ENCODE results near the gene STRN4.

STRN4 gene

GRCh38 chr19:46788262-46788967 is 42.2 kb upstream of the STRN4 start, which contains the start of gene SLC1A5:
TSS of gene SLC1A5 (minus strand) at chr19:46788594. CDS start at chr19:46787965, 629 bp downstream.
- H3K9me3 ChIP-seq (replicated peaks; ENCODE audit: insufficient read depth, low read length) = no peaks in the 10 kb centered on the region
- no peaks in the 10 kb centered on the region for H3K9me2 ChIP-seq (replicated peaks; ENCODE audit: insufficient read depth, low read length)
- peak; percentile 98 for DNase-seq
- peak within 1 kb of the TSS; percentile 47; the same call in 1 of the 2 replicates for H2AFZ ChIP-seq (ENCODE audit: low read length)
- H3K9ac ChIP-seq (ENCODE audit: low read length) = peak within 1 kb of the TSS; percentile 97
- H3K79me2 ChIP-seq (ENCODE audit: low read length) = peaks cover 50% of the 10 kb centered on the region
- H3F3A ChIP-seq (ENCODE audit: insufficient read depth, low read length) = peaks cover 36% of the 10 kb centered on the region
- peak within 1 kb of the TSS; percentile 89 for H3K27ac ChIP-seq (ENCODE audit: low read length)
- no peak for TF ChIP-seq EZH2 (optimal IDR thresholded peaks at IDR 0.05; ENCODE audit: low read depth, low read length)
- TF ChIP-seq, protein P1, sequence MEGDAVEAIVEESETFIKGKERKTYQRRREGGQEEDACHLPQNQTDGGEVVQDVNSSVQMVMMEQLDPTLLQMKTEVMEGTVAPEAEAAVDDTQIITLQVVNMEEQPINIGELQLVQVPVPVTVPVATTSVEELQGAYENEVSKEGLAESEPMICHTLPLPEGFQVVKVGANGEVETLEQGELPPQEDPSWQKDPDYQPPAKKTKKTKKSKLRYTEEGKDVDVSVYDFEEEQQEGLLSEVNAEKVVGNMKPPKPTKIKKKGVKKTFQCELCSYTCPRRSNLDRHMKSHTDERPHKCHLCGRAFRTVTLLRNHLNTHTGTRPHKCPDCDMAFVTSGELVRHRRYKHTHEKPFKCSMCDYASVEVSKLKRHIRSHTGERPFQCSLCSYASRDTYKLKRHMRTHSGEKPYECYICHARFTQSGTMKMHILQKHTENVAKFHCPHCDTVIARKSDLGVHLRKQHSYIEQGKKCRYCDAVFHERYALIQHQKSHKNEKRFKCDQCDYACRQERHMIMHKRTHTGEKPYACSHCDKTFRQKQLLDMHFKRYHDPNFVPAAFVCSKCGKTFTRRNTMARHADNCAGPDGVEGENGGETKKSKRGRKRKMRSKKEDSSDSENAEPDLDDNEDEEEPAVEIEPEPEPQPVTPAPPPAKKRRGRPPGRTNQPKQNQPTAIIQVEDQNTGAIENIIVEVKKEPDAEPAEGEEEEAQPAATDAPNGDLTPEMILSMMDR (IDR thresholded peaks at IDR 0.05; ENCODE audit: low read length) = no peak
- H3K36me3 ChIP-seq (replicated peaks; ENCODE audit: insufficient read depth, low read length) = peaks cover 10% of the 10 kb centered on the region; the same call in 1 of the 2 replicates
- peak within 1 kb of the TSS; percentile 95 for H3K4me3 ChIP-seq (ENCODE audit: low read length)
- peaks cover 11% of the 10 kb centered on the region; the same call in 1 of the 2 replicates for H3K4me1 ChIP-seq (ENCODE audit: low read length)
- H3K27me3 ChIP-seq (replicated peaks; ENCODE audit: insufficient read depth, low read length) = no peaks in the 10 kb centered on the region
- H4K20me1 ChIP-seq (ENCODE audit: insufficient read depth, low read length) = peaks cover 7% of the 10 kb centered on the region; the same call in 1 of the 2 replicates
- peak within 1 kb of the TSS; percentile 87 for H3K4me2 ChIP-seq (ENCODE audit: low read depth, low read length)

GRCh38 chr19:46787331-46788261 is 41.3 kb upstream of the STRN4 start:
- H2AFZ ChIP-seq (ENCODE audit: low read length) = no peak overlapping the region
- H4K20me1 ChIP-seq (ENCODE audit: insufficient read depth, low read length) = peaks cover 11% of the 10 kb centered on the region
- peak overlapping the region; percentile 89 for H3K27ac ChIP-seq (ENCODE audit: low read length)
- peaks cover 11% of the 10 kb centered on the region; the same call in 1 of the 2 replicates for H3K4me1 ChIP-seq (ENCODE audit: low read length)
- no peaks in the 10 kb centered on the region for H3K9me3 ChIP-seq (replicated peaks; ENCODE audit: insufficient read depth, low read length)
- TF ChIP-seq EZH2 (optimal IDR thresholded peaks at IDR 0.05; ENCODE audit: low read depth, low read length) (no peak), EZH2phosphoT487 (IDR thresholded peaks at IDR 0.05; ENCODE audit: low read length) (no peak)
- peaks cover 17% of the 10 kb centered on the region; the same call in 1 of the 2 replicates for H3K36me3 ChIP-seq (replicated peaks; ENCODE audit: insufficient read depth, low read length)
- peak overlapping the region; percentile 87 for H3K4me2 ChIP-seq (ENCODE audit: low read depth, low read length)
- H3K27me3 ChIP-seq (replicated peaks; ENCODE audit: insufficient read depth, low read length) = no peaks in the 10 kb centered on the region
- no peaks in the 10 kb centered on the region for H3K9me2 ChIP-seq (replicated peaks; ENCODE audit: insufficient read depth, low read length)
- H3K79me2 ChIP-seq (ENCODE audit: low read length) = peaks cover 58% of the 10 kb centered on the region
- H3K9ac ChIP-seq (ENCODE audit: low read length) = peak overlapping the region; percentile 97
- H3K4me3 ChIP-seq (ENCODE audit: low read length) = peak overlapping the region; percentile 95
- H3F3A ChIP-seq (ENCODE audit: insufficient read depth, low read length) = peaks cover 36% of the 10 kb centered on the region
- peak; percentile 31 for DNase-seq

GRCh38 chr19:46787040-46787330 is 40.7 kb upstream of the STRN4 start:
- peak overlapping the region; percentile 87; the same call in 1 of the 2 replicates for H3K4me2 ChIP-seq (ENCODE audit: low read depth, low read length)
- H3K9ac ChIP-seq (ENCODE audit: low read length) = peak overlapping the region; percentile 97
- no peaks in the 10 kb centered on the region for H3K9me3 ChIP-seq (replicated peaks; ENCODE audit: insufficient read depth, low read length)
- no peak for DNase-seq
- H3F3A ChIP-seq (ENCODE audit: insufficient read depth, low read length) = peaks cover 36% of the 10 kb centered on the region
- H3K9me2 ChIP-seq (replicated peaks; ENCODE audit: insufficient read depth, low read length) = no peaks in the 10 kb centered on the region
- H4K20me1 ChIP-seq (ENCODE audit: insufficient read depth, low read length) = peaks cover 14% of the 10 kb centered on the region
- H3K79me2 ChIP-seq (ENCODE audit: low read length) = peaks cover 64% of the 10 kb centered on the region
- no peak overlapping the region for H2AFZ ChIP-seq (ENCODE audit: low read length)
- H3K27ac ChIP-seq (ENCODE audit: low read length) = peak overlapping the region; percentile 89
- peak overlapping the region; percentile 95 for H3K4me3 ChIP-seq (ENCODE audit: low read length)
- TF ChIP-seq EZH2 (optimal IDR thresholded peaks at IDR 0.05; ENCODE audit: low read depth, low read length) (no peak), EZH2phosphoT487 (IDR thresholded peaks at IDR 0.05; ENCODE audit: low read length) (no peak)
- TF ChIP-seq, protein P1 (IDR thresholded peaks at IDR 0.05; ENCODE audit: low read length) = no peak
- peaks cover 20% of the 10 kb centered on the region; the same call in 1 of the 2 replicates for H3K36me3 ChIP-seq (replicated peaks; ENCODE audit: insufficient read depth, low read length)
- H3K4me1 ChIP-seq (ENCODE audit: low read length) = peaks cover 11% of the 10 kb centered on the region; the same call in 1 of the 2 replicates
- H3K27me3 ChIP-seq (replicated peaks; ENCODE audit: insufficient read depth, low read length) = no peaks in the 10 kb centered on the region

Measured in MM.1S (cell line).